Right cardiac atrium (tissue), 5 donors: ENCODE data around the gene LRRC36. TPM values are rescaled to one million over a fixed set of nuclear protein-coding genes. Genes with fewer than 3 reads are reported as not detected.

ENCODE experiments used
- ATAC-seq, 2 donors: fragments of 200-7000 bp; cut with Tn5 transposase; one replicate each; pipeline versions ENCODE4 v1.8.0 to v1.9.1; 2020; ENCODE audit warnings: moderate library complexity in 2 of 2, mild to moderate bottlenecking in 1 of 2
- DNase-seq, 3 donors: peaks; one replicate each; pipeline ENCODE4 v3.0.0-alpha.2; 2020
- H3K27ac ChIP-seq: one replicate; pipeline ENCODE4 v1.5.1; 2013; ENCODE audit warnings: mild to moderate bottlenecking, low read length, control low read depth, moderate library complexity
- H3K27me3 ChIP-seq: one replicate; pipeline ENCODE4 v1.6.1; 2013; ENCODE audit not compliant: control insufficient read depth, insufficient read depth
- H3K4me1 ChIP-seq: one replicate; pipeline ENCODE4 v1.6.1; 2013; ENCODE audit warnings: low read length; ENCODE audit not compliant: control insufficient read depth, insufficient read depth
- H3K4me3 ChIP-seq: one replicate; pipeline ENCODE4 v1.5.1; 2013; ENCODE audit warnings: low read length, control low read depth
- H3K9me3 ChIP-seq: one replicate; pipeline ENCODE4 v1.6.1; 2013; ENCODE audit warnings: low read length; ENCODE audit not compliant: control insufficient read depth
- WGBS: extraction: QIAGEN DNeasy Blood & Tissue Kit; methylation state at CpG from one replicate; pipeline ENCODE4 v1.1.7; 2013; 5-methylcytosine and 5-hydroxymethylcytosine counted together
- intact Hi-C, 4 donors: fragments of 100-400 bp; cut with DNase I; formaldehyde crosslinking; loops; one replicate each; pipeline versions ENCODE4 v1.11.0 to v1.14.0; 2022 to 2023
- polyA plus RNA-seq: library from polyadenylated mRNA; stranded (reverse); fragments of 200-250 nt; gene quantifications from one replicate; pipeline ENCODE4 v1.2.3, GENCODE V29; 2013
- total RNA-seq, 4 donors: library from RNA; stranded (reverse); fragmentation: NEBNext Ultra II Directional; extraction: Animal tissue kit (Norgen Biotek cat#: 25700); gene quantifications; one replicate each; pipeline ENCODE4 v1.2.1, GENCODE V29; 2021
- donor health status: healthy with polysubstance abuse.
- donor health status: DM: no; HTN: yes; CAD: no.
- donor health status: DM: no; HTN: no; CAD: no.
- donor health status: DM: no; HTN: yes; CAD: no; lungs with severe emphysema.
- donor health status: DM: yes; HTN: yes; CAD: no.

Gene LRRC36
- total and polyA plus RNA-seq, 5 donors = 0.11 to 0.42 (median 0.32) TPM

DNA sequence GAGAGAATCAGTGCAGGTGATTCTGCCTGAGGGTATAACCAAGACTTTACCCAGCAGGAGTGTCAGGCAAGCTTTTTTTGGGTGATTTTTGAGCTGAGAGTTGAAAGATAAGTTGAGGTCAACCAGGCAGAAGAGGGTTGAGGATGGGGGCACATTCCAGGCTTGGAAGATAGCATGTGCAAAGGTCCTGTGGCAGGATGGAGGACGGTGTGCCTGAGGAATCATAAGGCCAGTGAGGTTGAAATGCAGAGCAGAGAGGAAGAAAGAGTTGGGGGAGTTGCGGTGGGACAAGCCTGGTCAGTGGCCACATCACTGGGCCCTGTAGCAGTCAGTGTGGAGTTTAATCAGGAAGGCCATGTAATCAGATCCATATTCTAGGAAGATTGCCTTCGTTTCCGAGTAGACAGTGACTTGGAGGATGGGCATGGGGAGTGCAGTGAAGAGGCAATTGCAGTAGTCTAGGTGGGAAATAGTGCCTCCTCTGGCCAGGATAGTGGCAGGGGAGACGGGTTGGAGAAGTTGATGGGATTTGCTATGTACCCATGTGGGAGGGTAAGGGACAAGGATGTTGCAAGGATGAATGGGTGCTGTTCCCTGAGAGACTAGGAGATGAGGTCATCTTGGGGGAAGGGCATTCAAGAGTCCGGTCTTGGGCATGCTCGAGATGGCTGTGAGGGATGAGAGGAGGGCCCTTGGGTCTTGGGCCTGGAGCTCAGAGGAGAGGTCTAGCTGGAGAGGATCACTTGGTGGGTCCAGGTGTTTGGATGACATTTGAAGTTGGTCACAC, 43.4 kb upstream of the LRRC36 start:
- WGBS = 90% methylated on average over 7 of the region's 7 CpGs
- no peaks in the 10 kb centered on the region for H3K4me1 ChIP-seq
- no peak for ATAC-seq
- no peak overlapping the region for H3K4me3 ChIP-seq
- H3K27me3 ChIP-seq = no peaks in the 10 kb centered on the region
- no peak overlapping the region for H3K27ac ChIP-seq
- no peaks in the 10 kb centered on the region for H3K9me3 ChIP-seq
- intact Hi-C loops = loop anchor here in 1 of 4 donors (10.0 kb wide), 1 partner anchor 122 kb away; no protein-coding TSS in a partner anchor
- DNase-seq = no peak

GRCh38 chr16:67283826-67284555, 42.6 kb upstream of the LRRC36 start:
- Histone ChIP-seq H3K4me3 (no peak overlapping the region), H3K27me3 (no peaks in the 10 kb centered on the region), H3K9me3 (no peaks in the 10 kb centered on the region), H3K27ac (no peak overlapping the region), H3K4me1 (no peaks in the 10 kb centered on the region)
- no peak for ATAC-seq
- DNase-seq = no peak
- intact Hi-C loops = loop anchor here in 1 of 4 donors (10.0 kb wide), 1 partner anchor 121 kb away; no protein-coding TSS in a partner anchor
- 92% methylated on average over 21 of the region's 21 CpGs for WGBS

- DNase-seq = peak in 1 of 3 donors; percentile 78
- intact Hi-C loops = loop anchor here in 1 of 4 donors (10.0 kb wide), 1 partner anchor 120 kb away; no protein-coding TSS in a partner anchor
- Histone ChIP-seq H3K9me3 (no peaks in the 10 kb centered on the region), H3K27ac (no peak overlapping the region), H3K27me3 (no peaks in the 10 kb centered on the region), H3K4me1 (no peaks in the 10 kb centered on the region), H3K4me3 (no peak overlapping the region)
- peak; percentile 50 to 53 for ATAC-seq
- 76% methylated on average over 34 of the region's 34 CpGs for WGBS
Observed at GRCh38 chr16:67284699-67285646, 41.6 kb upstream of the LRRC36 start.

DNA sequence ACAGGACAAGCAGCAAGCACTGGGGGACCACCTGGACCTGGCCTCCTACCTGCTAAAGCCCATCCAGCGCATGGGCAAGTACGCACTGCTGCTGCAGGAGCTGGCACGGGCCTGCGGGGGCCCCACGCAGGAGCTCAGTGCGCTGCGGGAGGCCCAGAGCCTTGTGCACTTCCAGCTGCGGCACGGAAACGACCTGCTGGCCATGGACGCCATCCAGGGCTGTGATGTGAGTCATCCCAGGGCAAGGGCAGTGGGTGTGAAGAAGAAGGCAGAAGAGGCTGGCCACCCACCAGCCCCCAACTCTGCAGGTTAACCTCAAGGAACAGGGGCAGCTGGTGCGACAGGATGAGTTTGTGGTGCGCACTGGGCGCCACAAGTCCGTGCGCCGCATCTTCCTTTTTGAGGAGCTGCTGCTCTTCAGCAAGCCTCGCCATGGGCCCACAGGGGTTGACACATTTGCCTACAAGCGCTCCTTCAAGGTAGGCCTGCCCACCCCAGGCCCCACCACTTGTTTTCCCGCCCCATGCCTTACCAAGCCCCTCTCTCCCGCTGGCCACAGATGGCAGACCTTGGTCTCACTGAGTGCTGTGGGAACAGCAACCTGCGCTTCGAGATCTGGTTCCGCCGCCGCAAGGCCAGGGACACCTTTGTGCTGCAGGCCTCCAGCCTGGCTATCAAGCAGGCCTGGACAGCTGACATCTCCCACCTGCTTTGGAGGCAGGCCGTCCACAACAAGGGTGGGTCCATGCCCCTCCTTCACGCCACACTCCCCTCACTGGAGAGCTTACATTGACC, 40.0 kb upstream of the LRRC36 start:
- DNase-seq = no peak
- 90% methylated on average over 28 of the region's 28 CpGs for WGBS
- Histone ChIP-seq H3K9me3 (no peaks in the 10 kb centered on the region), H3K4me3 (no peak overlapping the region), H3K4me1 (no peaks in the 10 kb centered on the region), H3K27me3 (no peaks in the 10 kb centered on the region), H3K27ac (no peak overlapping the region)
- ATAC-seq = no peak
- intact Hi-C loops = loop anchor here in 1 of 4 donors (10.0 kb wide), 1 partner anchor 118 kb away; no protein-coding TSS in a partner anchor

GRCh38 chr16:67287960-67288359, 38.7 kb upstream of the LRRC36 start:
- 94% methylated on average over 14 of the region's 14 CpGs for WGBS
- H3K4me3 ChIP-seq = no peak overlapping the region
- no peak for DNase-seq
- H3K9me3 ChIP-seq = no peaks in the 10 kb centered on the region
- no peaks in the 10 kb centered on the region for H3K4me1 ChIP-seq
- intact Hi-C loops = loop anchor here in 1 of 4 donors (10.0 kb wide), 1 partner anchor 117 kb away; no protein-coding TSS in a partner anchor
- no peak for ATAC-seq
- H3K27me3 ChIP-seq = no peaks in the 10 kb centered on the region
- no peak overlapping the region for H3K27ac ChIP-seq

GRCh38 chr16:67291461-67291860, 35.2 kb upstream of the LRRC36 start:
- intact Hi-C loops = no loop called here

DNA sequence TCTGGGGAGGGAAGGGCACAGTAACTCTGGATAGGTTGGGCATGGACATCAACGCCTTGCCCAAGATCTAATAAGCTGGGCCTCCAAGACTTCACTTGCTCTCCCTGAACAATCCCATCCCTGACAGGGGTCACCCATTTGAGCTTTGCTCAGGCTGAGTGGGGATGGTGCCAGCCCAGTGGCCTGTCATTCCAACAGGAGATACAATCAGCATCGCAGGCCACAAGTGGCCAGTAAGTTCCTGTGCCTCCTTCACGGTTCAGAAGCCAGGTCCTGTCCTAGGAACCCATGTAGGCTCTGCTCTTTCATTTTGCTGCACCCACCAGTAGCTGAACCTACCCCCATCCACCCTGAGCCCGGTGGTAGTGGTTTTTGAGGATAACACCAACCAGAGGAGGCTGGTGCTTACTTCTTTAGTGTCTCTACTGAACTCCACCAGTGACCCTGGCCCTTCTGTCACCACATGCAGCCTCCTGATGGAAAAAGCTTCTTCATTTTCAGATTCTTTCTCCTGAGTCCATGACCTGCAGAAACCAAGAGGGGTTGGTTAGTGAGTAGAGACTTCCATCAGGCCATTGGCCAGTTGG, 32.4 kb upstream of the LRRC36 start:
- 87% methylated on average over 4 of the region's 4 CpGs for WGBS
- no peaks in the 10 kb centered on the region for H3K9me3 ChIP-seq
- no peak for ATAC-seq
- intact Hi-C loops = no loop called here
- H3K4me3 ChIP-seq = no peak overlapping the region
- H3K4me1 ChIP-seq = no peaks in the 10 kb centered on the region
- no peak for DNase-seq
- no peaks in the 10 kb centered on the region for H3K27me3 ChIP-seq
- H3K27ac ChIP-seq = no peak overlapping the region

More at GRCh38 chr16:67291461-67291860, 35.2 kb upstream of the LRRC36 start:
- H3K4me3 ChIP-seq = no peak overlapping the region
- DNase-seq = no peak
- 81% methylated on average over 7 of the region's 7 CpGs for WGBS
- H3K9me3 ChIP-seq = no peaks in the 10 kb centered on the region
- no peak for ATAC-seq
- H3K27ac ChIP-seq = no peak overlapping the region
- H3K27me3 ChIP-seq = no peaks in the 10 kb centered on the region
- H3K4me1 ChIP-seq = no peaks in the 10 kb centered on the region

- Histone ChIP-seq H3K27ac (no peak overlapping the region), H3K4me3 (no peak overlapping the region), H3K4me1 (no peaks in the 10 kb centered on the region), H3K9me3 (no peaks in the 10 kb centered on the region), H3K27me3 (no peaks in the 10 kb centered on the region)
- DNase-seq (peak in 1 of 3 donors; percentile 27), ATAC-seq (no peak)
- 51% methylated on average over 7 of the region's 7 CpGs for WGBS
- intact Hi-C loops = no loop called here
Observed at GRCh38 chr16:67294938-67295361, 31.7 kb upstream of the LRRC36 start.

DNA sequence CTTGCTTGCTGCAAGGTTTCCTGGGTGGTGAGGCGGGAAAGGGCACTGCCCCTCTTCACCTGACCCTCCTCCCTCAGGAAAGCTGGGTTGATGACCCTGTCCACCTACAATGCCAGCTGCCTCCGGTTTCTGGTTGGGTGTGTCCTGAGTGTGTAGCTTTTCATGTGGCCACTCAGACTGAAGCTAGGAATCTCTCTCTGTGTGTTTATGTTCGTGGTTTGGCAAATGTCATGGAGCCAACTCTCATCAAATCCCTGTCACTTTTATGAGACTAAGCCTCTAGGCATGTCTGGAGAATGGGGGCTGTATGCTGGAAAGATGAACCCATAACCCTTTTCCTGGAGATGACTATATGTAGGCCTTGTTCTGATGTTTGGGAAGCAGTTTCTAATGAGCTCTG, 30.2 kb upstream of the LRRC36 start:
- peaks cover 4% of the 10 kb centered on the region for H3K4me1 ChIP-seq
- 71% methylated on average over 3 of the region's 3 CpGs for WGBS
- no peak overlapping the region for H3K4me3 ChIP-seq
- ATAC-seq = no peak
- H3K27me3 ChIP-seq = no peaks in the 10 kb centered on the region
- no peak overlapping the region for H3K27ac ChIP-seq
- H3K9me3 ChIP-seq = no peaks in the 10 kb centered on the region
- intact Hi-C loops = no loop called here
- DNase-seq = no peak
